ENCODE measurements around the gene IDH2.
A peak's percentile ranks its signal among the peaks of the same experiment; 100 is the strongest.

Gene IDH2

GRCh38 chr15:90049030-90049429 lies 53.2 kb downstream of the IDH2 start:
- FAIRE-seq = no peak
- no peak for DNase-seq (ENCODE audit: insufficient read length, low spot score)

- FAIRE-seq = no peak
Observed at GRCh38 chr15:90047956-90048575, 54.2 kb downstream of the IDH2 start.

GRCh38 chr15:90046911-90047392 lies 55.3 kb downstream of the IDH2 start:
- FAIRE-seq (peak; percentile 95), DNase-seq (ENCODE audit: insufficient read length, low spot score) (peak; percentile 58)

More at GRCh38 chr15:90047956-90048575, 54.2 kb downstream of the IDH2 start:
- no peak for DNase-seq (ENCODE audit: insufficient read length, low spot score)

- DNase-seq (ENCODE audit: insufficient read length, low spot score) (no peak), FAIRE-seq (no peak)
Observed at GRCh38 chr15:90046289-90046688, 56.0 kb downstream of the IDH2 start.

GRCh38 chr15:90044916-90045371 lies 57.3 kb downstream of the IDH2 start:
- FAIRE-seq = no peak
- no peak for DNase-seq (ENCODE audit: insufficient read length, low spot score)

- DNase-seq (ENCODE audit: insufficient read length, low spot score) (no peak), FAIRE-seq (no peak)
Observed at GRCh38 chr15:90044191-90044590, 58.1 kb downstream of the IDH2 start.

GRCh38 chr15:90043530-90044010 lies 58.7 kb downstream of the IDH2 start:
- no peak for DNase-seq (ENCODE audit: insufficient read length, low spot score)
- FAIRE-seq = no peak

- no peak for DNase-seq (ENCODE audit: insufficient read length, low spot score)
Observed at GRCh38 chr15:90042766-90043529, 59.3 kb downstream of the IDH2 start.

GRCh38 chr15:90042356-90042755 lies 59.9 kb downstream of the IDH2 start:
- DNase-seq (ENCODE audit: insufficient read length, low spot score) (no peak), FAIRE-seq (no peak)

More at GRCh38 chr15:90042766-90043529, 59.3 kb downstream of the IDH2 start:
- no peak for FAIRE-seq

- DNase-seq (ENCODE audit: insufficient read length, low spot score) (no peak), FAIRE-seq (no peak)
Observed at GRCh38 chr15:90040618-90041017, 61.6 kb downstream of the IDH2 start.

GRCh38 chr15:90039996-90040395 lies 62.3 kb downstream of the IDH2 start:
- DNase-seq (ENCODE audit: insufficient read length, low spot score) (no peak), FAIRE-seq (no peak)

GRCh38 chr15:90038632-90039095 lies 63.6 kb downstream of the IDH2 start:
- FAIRE-seq = no peak
- DNase-seq (ENCODE audit: insufficient read length, low spot score) = no peak

- FAIRE-seq (peak; percentile 88), DNase-seq (ENCODE audit: insufficient read length, low spot score) (peak; percentile 59)
Observed at GRCh38 chr15:90037961-90038631, 64.2 kb downstream of the IDH2 start.

- no peak for FAIRE-seq
- no peak for DNase-seq (ENCODE audit: insufficient read length, low spot score)
Observed at GRCh38 chr15:90037511-90037860, 64.8 kb downstream of the IDH2 start.

GRCh38 chr15:90036806-90037510 lies 65.3 kb downstream of the IDH2 start:
- DNase-seq (ENCODE audit: insufficient read length, low spot score) = no peak
- FAIRE-seq = no peak

- DNase-seq (ENCODE audit: insufficient read length, low spot score) = no peak
- FAIRE-seq = no peak
Observed at GRCh38 chr15:90036343-90036742, 65.9 kb downstream of the IDH2 start.

GRCh38 chr15:90035840-90036230 lies 66.4 kb downstream of the IDH2 start:
- FAIRE-seq = no peak
- DNase-seq (ENCODE audit: insufficient read length, low spot score) = no peak

- DNase-seq (ENCODE audit: insufficient read length, low spot score) = no peak
- no peak for FAIRE-seq
Observed at GRCh38 chr15:90035095-90035839, 67.0 kb downstream of the IDH2 start.

- no peak for FAIRE-seq
- no peak for DNase-seq (ENCODE audit: insufficient read length, low spot score)
Observed at GRCh38 chr15:90033448-90033847, 68.8 kb downstream of the IDH2 start.
